Ishikawa (cell line): ENCODE results near the gene IFNL1.

Experiments used
- CREB1 ChIP-seq: IDR thresholded peaks from 2 replicates; pipeline ENCODE4 v1.6.1; 2012; ENCODE audit warnings: low read depth
- RAD21 ChIP-seq: IDR thresholded peaks from 2 replicates; pipeline ENCODE4 v1.6.1; 2012; ENCODE audit warnings: low read depth
- REST ChIP-seq: IDR thresholded peaks from 2 replicates; pipeline ENCODE4 v1.6.1; 2012; ENCODE audit warnings: low read depth, mild to moderate bottlenecking
- TCF12 ChIP-seq: IDR thresholded peaks from 2 replicates; pipeline ENCODE4 v1.6.1; 2012; ENCODE audit warnings: low read depth
- TEAD4 ChIP-seq: IDR thresholded peaks from 2 replicates; pipeline ENCODE4 v1.6.1; 2012
- USF1 ChIP-seq: IDR thresholded peaks from 2 replicates; pipeline ENCODE4 v1.6.1; 2012
- YY1 ChIP-seq: IDR thresholded peaks from 2 replicates; pipeline ENCODE4 v1.6.1; 2012; ENCODE audit warnings: low read depth

- TF ChIP-seq USF1 (no peak), TEAD4 (no peak), TCF12 (no peak), YY1 (no peak), CREB1 (no peak), REST (no peak), RAD21 (no peak)
Measured at GRCh38 chr19:39342647-39343305, 46.6 kb downstream of the IFNL1 start.
